ENCODE results near the gene CDH23. TPM values are rescaled to one million over a fixed set of nuclear protein-coding genes. Genes with fewer than 3 reads are reported as not detected.

The CDH23 gene
- total and polyA plus RNA-seq, 9 of the 15 experiments (the other 6 are each of a cell fraction or from before 2014, with no cell fraction given): 0.18 to 1.2 (median 0.47) TPM

DNA sequence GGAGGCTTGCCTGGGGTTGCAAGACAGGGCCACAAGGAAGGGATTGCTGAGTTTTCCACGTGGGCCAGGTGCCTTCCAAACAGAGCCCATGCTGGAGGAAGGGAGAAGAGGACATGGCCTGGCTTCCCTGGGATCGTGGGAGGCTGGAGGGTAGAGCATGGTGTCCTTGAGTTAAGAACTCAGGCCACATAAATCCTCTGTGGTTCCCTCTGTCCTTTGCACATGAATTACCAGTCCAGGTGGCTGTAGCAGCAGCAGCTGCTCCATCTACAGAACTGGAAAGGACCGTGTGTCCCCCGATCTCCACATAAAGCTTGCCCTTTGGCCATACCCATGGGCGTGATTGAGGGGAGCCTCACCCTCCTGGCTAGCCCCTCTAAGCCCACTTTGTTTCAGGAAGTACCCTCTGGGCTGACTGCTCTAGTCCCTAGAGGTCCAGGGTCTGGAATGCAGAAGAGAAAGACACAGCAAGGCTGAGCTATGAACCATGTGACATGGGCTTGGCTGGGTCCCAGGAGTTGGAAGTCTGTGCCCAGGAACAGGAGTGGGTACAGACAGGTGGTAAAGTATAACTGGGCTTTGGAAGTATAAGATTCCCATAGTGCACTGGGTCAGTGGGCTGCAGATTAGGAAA, 237.9 kb downstream of the CDH23 start:
- Histone ChIP-seq H3K27me3 (ENCODE audit: control insufficient read depth in 2 of 2, insufficient read depth in 2 of 2, low read length in 2 of 2) (no peaks in the 10 kb centered on the region; a peak in 1 of 5 replicates), H3K4me3 (no peak overlapping the region), H3K9me3 (replicated peaks; ENCODE audit: control insufficient read depth, insufficient read depth, low read depth, low read length) (no peaks in the 10 kb centered on the region), H2AFZ (ENCODE audit: low read depth, low read length) (peak overlapping the region; percentile 27; the same call in 1 of the 2 replicates), H3K27ac (ENCODE audit: extremely low read depth, low read depth, low read length) (peak overlapping the region; percentile 80), H3K36me3 (ENCODE audit: control insufficient read depth, insufficient read depth, low read length) (no peaks in the 10 kb centered on the region), H3K9me1 (ENCODE audit: control insufficient read depth, insufficient read depth, low read length) (peaks cover 6% of the 10 kb centered on the region), H3K9ac (ENCODE audit: insufficient read depth in 1 of 2, low read depth in 2 of 2, low read length in 2 of 2) (peak overlapping the region; percentile 43 to 67; a peak in 3 of 4 replicates), H3K79me2 (ENCODE audit: control insufficient read depth, insufficient read depth, low read length) (no peaks in the 10 kb centered on the region), H3K4me2 (ENCODE audit: insufficient read depth, low read length) (peak overlapping the region; percentile 65), H3K4me1 (replicated peaks in 1 of 2; ENCODE audit: control insufficient read depth in 2 of 2, insufficient read depth in 2 of 2, low read length in 2 of 2) (peaks cover 92 to 97% of the 10 kb centered on the region in 2 experiments), H4K20me1 (replicated peaks; ENCODE audit: control insufficient read depth, insufficient read depth, low read length) (no peaks in the 10 kb centered on the region)
- FAIRE-seq (no peak), DNase-seq (ENCODE audit: extremely low read depth in 1 of 4, low spot score in 3 of 4) (peak in 1 of 4 experiments; percentile 38), ATAC-seq (no peak)
- BruUV-seq (replicated peaks): no TSS peak
- CTCF ChIA-PET (ENCODE audit: low intra/inter-chr PET ratio): no interaction called here
- in situ Hi-C loops (cut with MboI): no loop called here
- intact Hi-C loops (cut with micrococcal nuclease): loop anchor here (5.0 kb wide), 3 partner anchors 48 to 113 kb away; no protein-coding TSS in a partner anchor
- TF ChIP-seq, protein P1, sequence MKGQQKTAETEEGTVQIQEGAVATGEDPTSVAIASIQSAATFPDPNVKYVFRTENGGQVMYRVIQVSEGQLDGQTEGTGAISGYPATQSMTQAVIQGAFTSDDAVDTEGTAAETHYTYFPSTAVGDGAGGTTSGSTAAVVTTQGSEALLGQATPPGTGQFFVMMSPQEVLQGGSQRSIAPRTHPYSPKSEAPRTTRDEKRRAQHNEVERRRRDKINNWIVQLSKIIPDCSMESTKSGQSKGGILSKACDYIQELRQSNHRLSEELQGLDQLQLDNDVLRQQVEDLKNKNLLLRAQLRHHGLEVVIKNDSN (CRISPR knock-in tag; IDR thresholded peaks at IDR 0.05): 0 out of 2 replicates have a peak, but pooled peaks have one; percentile 8
- TF ChIP-seq, protein P2, sequence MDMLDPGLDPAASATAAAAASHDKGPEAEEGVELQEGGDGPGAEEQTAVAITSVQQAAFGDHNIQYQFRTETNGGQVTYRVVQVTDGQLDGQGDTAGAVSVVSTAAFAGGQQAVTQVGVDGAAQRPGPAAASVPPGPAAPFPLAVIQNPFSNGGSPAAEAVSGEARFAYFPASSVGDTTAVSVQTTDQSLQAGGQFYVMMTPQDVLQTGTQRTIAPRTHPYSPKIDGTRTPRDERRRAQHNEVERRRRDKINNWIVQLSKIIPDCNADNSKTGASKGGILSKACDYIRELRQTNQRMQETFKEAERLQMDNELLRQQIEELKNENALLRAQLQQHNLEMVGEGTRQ (CRISPR knock-in tag; IDR thresholded peaks at IDR 0.05): peak; percentile 2; the same call in 1 of the 2 replicates
- TF ChIP-seq, protein P3, sequence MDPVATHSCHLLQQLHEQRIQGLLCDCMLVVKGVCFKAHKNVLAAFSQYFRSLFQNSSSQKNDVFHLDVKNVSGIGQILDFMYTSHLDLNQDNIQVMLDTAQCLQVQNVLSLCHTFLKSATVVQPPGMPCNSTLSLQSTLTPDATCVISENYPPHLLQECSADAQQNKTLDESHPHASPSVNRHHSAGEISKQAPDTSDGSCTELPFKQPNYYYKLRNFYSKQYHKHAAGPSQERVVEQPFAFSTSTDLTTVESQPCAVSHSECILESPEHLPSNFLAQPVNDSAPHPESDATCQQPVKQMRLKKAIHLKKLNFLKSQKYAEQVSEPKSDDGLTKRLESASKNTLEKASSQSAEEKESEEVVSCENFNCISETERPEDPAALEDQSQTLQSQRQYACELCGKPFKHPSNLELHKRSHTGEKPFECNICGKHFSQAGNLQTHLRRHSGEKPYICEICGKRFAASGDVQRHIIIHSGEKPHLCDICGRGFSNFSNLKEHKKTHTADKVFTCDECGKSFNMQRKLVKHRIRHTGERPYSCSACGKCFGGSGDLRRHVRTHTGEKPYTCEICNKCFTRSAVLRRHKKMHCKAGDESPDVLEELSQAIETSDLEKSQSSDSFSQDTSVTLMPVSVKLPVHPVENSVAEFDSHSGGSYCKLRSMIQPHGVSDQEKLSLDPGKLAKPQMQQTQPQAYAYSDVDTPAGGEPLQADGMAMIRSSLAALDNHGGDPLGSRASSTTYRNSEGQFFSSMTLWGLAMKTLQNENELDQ (CRISPR knock-in tag; IDR thresholded peaks at IDR 0.05; ENCODE audit: borderline replicate concordance): no peak
- TF ChIP-seq, protein P4, sequence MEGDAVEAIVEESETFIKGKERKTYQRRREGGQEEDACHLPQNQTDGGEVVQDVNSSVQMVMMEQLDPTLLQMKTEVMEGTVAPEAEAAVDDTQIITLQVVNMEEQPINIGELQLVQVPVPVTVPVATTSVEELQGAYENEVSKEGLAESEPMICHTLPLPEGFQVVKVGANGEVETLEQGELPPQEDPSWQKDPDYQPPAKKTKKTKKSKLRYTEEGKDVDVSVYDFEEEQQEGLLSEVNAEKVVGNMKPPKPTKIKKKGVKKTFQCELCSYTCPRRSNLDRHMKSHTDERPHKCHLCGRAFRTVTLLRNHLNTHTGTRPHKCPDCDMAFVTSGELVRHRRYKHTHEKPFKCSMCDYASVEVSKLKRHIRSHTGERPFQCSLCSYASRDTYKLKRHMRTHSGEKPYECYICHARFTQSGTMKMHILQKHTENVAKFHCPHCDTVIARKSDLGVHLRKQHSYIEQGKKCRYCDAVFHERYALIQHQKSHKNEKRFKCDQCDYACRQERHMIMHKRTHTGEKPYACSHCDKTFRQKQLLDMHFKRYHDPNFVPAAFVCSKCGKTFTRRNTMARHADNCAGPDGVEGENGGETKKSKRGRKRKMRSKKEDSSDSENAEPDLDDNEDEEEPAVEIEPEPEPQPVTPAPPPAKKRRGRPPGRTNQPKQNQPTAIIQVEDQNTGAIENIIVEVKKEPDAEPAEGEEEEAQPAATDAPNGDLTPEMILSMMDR (IDR thresholded peaks at IDR 0.05 in 2 of 3, conservative IDR thresholded peaks at IDR 0.05 in 1 of 3; ENCODE audit: insufficient read depth in 2 of 3, low read depth in 1 of 3, low read length in 3 of 3): no peak
- TF ChIP-seq RBBP5 (IDR thresholded peaks at IDR 0.05; ENCODE audit: borderline replicate concordance, insufficient read depth, low read length, poor library complexity, severe bottlenecking): peak; percentile 21
- TF ChIP-seq, protein P5, sequence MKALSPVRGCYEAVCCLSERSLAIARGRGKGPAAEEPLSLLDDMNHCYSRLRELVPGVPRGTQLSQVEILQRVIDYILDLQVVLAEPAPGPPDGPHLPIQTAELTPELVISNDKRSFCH (CRISPR knock-in tag; IDR thresholded peaks at IDR 0.05): no peak
- TF ChIP-seq, protein P5 (tag; IDR thresholded peaks at IDR 0.05): no peak; the same call in 1 of the 2 replicates
- 12% methylated on average over 5 of the region's 5 CpGs for WGBS (ENCODE audit: insufficient coverage, low coverage, missing lambda C conversion rate)
- POLR2A ChIA-PET: interaction anchor here (0.5 to 1.1 kb wide), 5 partner anchors 13 to 1723 kb away, joined by 3 to 4 read pairs (median 3); no protein-coding TSS in a partner anchor
